Measurements from ENCODE around the gene GPR156. TPM values are rescaled to one million over a fixed set of nuclear protein-coding genes. Genes with fewer than 3 reads are reported as not detected.

GPR156 gene
- total and polyA plus RNA-seq, 2 of the 4 experiments (the other 2 are of a cell fraction), result 0.09 to 0.18 TPM

GRCh38 chr3:120202363-120202762 lies 82.7 kb downstream of the GPR156 start:
- dilution Hi-C loops (cut with HindIII; ENCODE audit: low sequenced_read_pairs, unreplicated experiment) (no loop called here), intact Hi-C loops (cut with micrococcal nuclease) (loop anchor here (10.0 kb wide), 1 partner anchor 498 kb away; the partner anchor contains the start of gene CFAP91), in situ Hi-C loops (cut with MboI; ENCODE audit: low sequenced_read_pairs) (no loop called here)
- Histone ChIP-seq H2AK5ac (ENCODE audit: low read depth, low read length) (no peak overlapping the region), H2BK5ac (ENCODE audit: low read depth, low read length, poor library complexity, severe bottlenecking) (no peak overlapping the region), H3K9me1 (ENCODE audit: insufficient read depth, low read length) (peaks cover 3% of the 10 kb centered on the region; the same call in 1 of the 2 replicates), H4K8ac (ENCODE audit: low read depth in 2 of 2, low read length in 2 of 2) (no peak overlapping the region), H3K27me3 (ENCODE audit: control insufficient read depth, insufficient read depth, low read length) (no peaks in the 10 kb centered on the region), H3K36me3 (ENCODE audit: control insufficient read depth, insufficient read depth, low read length) (no peaks in the 10 kb centered on the region), H3K27ac (ENCODE audit: insufficient read depth, low read length) (no peak overlapping the region), H4K5ac (ENCODE audit: low read depth, low read length) (no peak overlapping the region), H3K56ac (ENCODE audit: extremely low read depth, insufficient read depth, low read length) (no peak overlapping the region), H3K9ac (ENCODE audit: low read depth, low read length) (no peak overlapping the region), H2BK20ac (ENCODE audit: low read depth, low read length) (no peak overlapping the region), H3K23ac (ENCODE audit: low read depth, low read length) (no peak overlapping the region), H4K91ac (ENCODE audit: insufficient read depth, low read depth, low read length) (no peak overlapping the region), H3K79me1 (ENCODE audit: low read depth in 1 of 2, low read length in 2 of 2) (no peaks in the 10 kb centered on the region), H3K4ac (ENCODE audit: low read depth, low read length) (no peak overlapping the region), H2AK9ac (replicated peaks; ENCODE audit: low read depth, low read length, poor library complexity) (no peak overlapping the region), H2AFZ (replicated peaks; ENCODE audit: low read length, poor library complexity) (no peak overlapping the region), H3K14ac (replicated peaks; ENCODE audit: low read depth, low read length) (no peak overlapping the region), H2BK15ac (ENCODE audit: low read depth, low read length) (no peak overlapping the region), H4K20me1 (ENCODE audit: insufficient read depth, low read length) (no peaks in the 10 kb centered on the region), H2BK120ac (ENCODE audit: low read depth, low read length) (no peak overlapping the region), H3K18ac (ENCODE audit: low read depth, low read length) (no peak overlapping the region), H3K9me3 (ENCODE audit: control insufficient read depth, insufficient read depth, low read length) (no peaks in the 10 kb centered on the region), H3K4me2 (ENCODE audit: low read depth, low read length) (no peak overlapping the region), H3K4me1 (ENCODE audit: control insufficient read depth, insufficient read depth, low read length) (peaks cover 2% of the 10 kb centered on the region; the same call in 1 of the 2 replicates), H3K4me3 (ENCODE audit: insufficient read depth, low read depth, low read length) (no peak overlapping the region)
- WGBS, 2 experiments (ENCODE audit: extremely low coverage in 2 of 2, insufficient read length in 1 of 2), result no CpG with 5 or more reads among the region's 2 CpGs
- ChIA-PET CTCF (interaction anchor here (0.6 to 1.0 kb wide), 2 partner anchors 8 to 10 kb away, joined by 3 read pairs; no protein-coding TSS in a partner anchor), POLR2A (ENCODE audit: unreplicated experiment) (no interaction called here)
- no TSS peak for BruUV-seq (replicated peaks)
- no peak for DNase-seq
- TF ChIP-seq FOS (IDR thresholded peaks at IDR 0.05; ENCODE audit: low read depth, low read length) (no peak), NFE2L2 (IDR thresholded peaks at IDR 0.05; ENCODE audit: low read depth, low read length) (no peak), SMC3 (IDR thresholded peaks at IDR 0.05; ENCODE audit: low read depth, low read length) (no peak), MAFK (IDR thresholded peaks at IDR 0.05; ENCODE audit: low read depth, low read length) (no peak), RAD21 (IDR thresholded peaks at IDR 0.05; ENCODE audit: low read length) (no peak), CHD1 (IDR thresholded peaks at IDR 0.05; ENCODE audit: low read depth, low read length) (no peak), USF2 (IDR thresholded peaks at IDR 0.05; ENCODE audit: low read depth, low read length) (no peak), MXI1 (IDR thresholded peaks at IDR 0.05; ENCODE audit: borderline replicate concordance, low read depth, low read length) (no peak), MAZ (IDR thresholded peaks at IDR 0.05; ENCODE audit: borderline replicate concordance, low read depth, low read length) (no peak), ELK1 (IDR thresholded peaks at IDR 0.05; ENCODE audit: borderline replicate concordance, low read depth, low read length) (no peak), CTCF (conservative IDR thresholded peaks at IDR 0.05; ENCODE audit: low read depth, low read length) (no peak), RFX5 (IDR thresholded peaks at IDR 0.05; ENCODE audit: low read depth, low read length) (no peak), BHLHE40 (IDR thresholded peaks at IDR 0.05; ENCODE audit: low read depth, low read length) (no peak), CEBPB (IDR thresholded peaks at IDR 0.05; ENCODE audit: low read depth, low read length) (no peak), RCOR1 (IDR thresholded peaks at IDR 0.05; ENCODE audit: insufficient replicate concordance, low read length) (no peak), POLR2A (IDR thresholded peaks at IDR 0.05; ENCODE audit: low read depth, low read length) (no peak)
- ATAC-seq (ENCODE audit: low read depth), result no peak
